Transverse colon (tissue), 4 donors: ENCODE data around the gene PRKG1. TPM values are rescaled to one million over a fixed set of nuclear protein-coding genes. Genes with fewer than 3 reads are reported as not detected.

Source experiments
- DNase-seq: peaks from one replicate; pipeline ENCODE4 v3.0.0-alpha.2; 2019
- H3K27ac ChIP-seq, 4 donors: fragments of 200-600 bp; sonication (generic); 2 replicates each; pipeline ENCODE4 v1.5.1; 2016 to 2018; ENCODE audit warnings: inconsistent platforms in 4 of 4
- H3K27me3 ChIP-seq: fragments of 200-600 bp; sonication (generic); 2 replicates; pipeline ENCODE4 v1.5.1; 2017; ENCODE audit warnings: inconsistent platforms
- H3K36me3 ChIP-seq, 4 donors: fragments of 200-600 bp; sonication (generic); 2 replicates each; pipeline ENCODE4 v1.5.1; 2017 to 2019; ENCODE audit warnings: inconsistent platforms in 4 of 4
- H3K4me1 ChIP-seq, 4 donors: fragments of 200-600 bp; sonication (generic); 2 replicates each; pipeline ENCODE4 v1.5.1; 2017 to 2020; ENCODE audit warnings: inconsistent platforms in 4 of 4
- H3K4me3 ChIP-seq, 4 donors: fragments of 200-600 bp; sonication (generic); 1 replicate in 1 of 4; 2 replicates in 3 of 4; pipeline versions ENCODE4 v1.5.1 to v1.6.1; 2017 to 2019; ENCODE audit warnings: inconsistent platforms in 4 of 4
- H3K9me3 ChIP-seq, 2 donors: fragments of 200-600 bp; sonication (generic); 2 replicates each; pipeline ENCODE4 v1.5.1; 2017 to 2019; ENCODE audit warnings: inconsistent platforms in 2 of 2
- CTCF ChIP-seq, 5 experiments: fragments of 200-600 bp in 3 of 5; fragments of 450-650 bp in 2 of 5; sonication (generic) in 3 of 5; IDR thresholded peaks; 1 replicate in 2 of 5; 2 replicates in 3 of 5; pipeline ENCODE4 v1.5.1; 2016 to 2017; ENCODE audit warnings: antibody characterized with exemption in 5 of 5, inconsistent platforms in 3 of 5, mild to moderate bottlenecking in 2 of 5, moderate library complexity in 1 of 5
- EP300 ChIP-seq: sonication (generic); formaldehyde crosslinking; IDR thresholded peaks from one replicate; pipeline ENCODE4 v1.6.1; 2017; ENCODE audit warnings: antibody characterized with exemption, low read depth
- POLR2A ChIP-seq: fragments of 450-650 bp; IDR thresholded peaks from one replicate; pipeline ENCODE4 v1.6.1; 2016; ENCODE audit warnings: antibody characterized with exemption, mild to moderate bottlenecking, moderate library complexity
- POLR2AphosphoS5 ChIP-seq, 3 donors: sonication (generic); formaldehyde crosslinking; IDR thresholded peaks; one replicate each; pipeline ENCODE4 v1.6.1; 2016; ENCODE audit warnings: antibody characterized with exemption in 3 of 3
- WGBS, 2 donors: methylation state at CpG; one replicate each; pipeline ENCODE4 v1.1.5; 2018; ENCODE audit warnings: low coverage in 1 of 2; 5-methylcytosine and 5-hydroxymethylcytosine counted together
- in situ Hi-C, 4 donors: fragments of 200-750 bp; cut with MboI; loops; one replicate each; pipeline versions ENCODE4 v1.15.0 to v1.15.1; 2017; ENCODE audit warnings: low sequenced_read_pairs in 3 of 4, low pct_ligation_motif_present in 1 of 4, low pct_unique_long_range_greater_than_20kb in 1 of 4
- intact Hi-C: fragments of 100-400 bp; cut with DNase I; formaldehyde crosslinking; loops from one replicate; pipeline ENCODE4 v1.15.1; 2023; ENCODE audit warnings: low total_unique reads
- total RNA-seq, 4 donors: library from RNA; depleted of rRNA; stranded (reverse); fragments of >200 nt; gene quantifications; one replicate each; pipeline ENCODE4 v1.1.0, GENCODE V29; 2016

The PRKG1 gene
- total RNA-seq, 4 donors from 2014 or later: 17.6 to 30.6 (median 26.9) TPM

DNA sequence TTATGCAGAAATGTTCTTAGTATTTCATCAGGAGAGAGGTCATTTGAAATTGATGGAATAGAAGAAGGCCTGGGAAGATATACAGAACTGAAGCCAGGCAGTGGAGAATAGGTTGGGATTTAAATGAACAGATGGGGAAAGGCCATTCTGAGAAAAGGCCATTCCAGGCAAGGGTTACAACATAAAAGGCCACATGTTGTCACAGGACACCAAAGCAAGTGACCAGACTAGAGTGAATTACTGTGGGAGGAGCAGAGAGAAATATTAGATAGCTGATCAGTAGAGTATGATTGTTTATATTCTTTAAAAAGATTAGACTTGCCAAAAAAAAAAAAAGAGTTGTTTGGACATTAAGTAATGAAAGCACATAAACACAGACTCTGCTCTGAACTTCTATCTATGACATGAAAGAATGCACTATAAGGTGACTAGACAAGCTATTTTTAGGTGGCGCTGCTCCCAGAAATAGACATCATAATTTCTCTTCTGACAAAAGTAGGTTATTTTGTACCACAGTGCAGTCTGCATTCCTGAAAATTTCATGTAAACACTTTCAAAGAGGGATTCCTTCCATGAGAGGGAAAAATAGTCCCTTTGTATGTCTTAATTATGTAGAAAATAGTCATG lies 1184.6 kb downstream of the PRKG1 start:
- intact Hi-C loops: no loop called here
- Histone ChIP-seq H3K27ac (no peak overlapping the region), H3K36me3 (no peaks in the 10 kb centered on the region), H3K4me3 (no peak overlapping the region), H3K4me1 (no peaks in the 10 kb centered on the region), H3K27me3 (no peaks in the 10 kb centered on the region), H3K9me3 (no peaks in the 10 kb centered on the region)
- TF ChIP-seq CTCF (IDR thresholded peaks at IDR 0.05): no peak
- no peak for TF ChIP-seq EP300
- no peak for TF ChIP-seq POLR2AphosphoS5 (IDR thresholded peaks at IDR 0.05)
- no peak for TF ChIP-seq POLR2A
- in situ Hi-C loops: no loop called here
- 90 to 100% methylated on average over 1 of the region's 1 CpG for WGBS, 2 donors
- DNase-seq: no peak

GRCh38 chr10:52259426-52259812 lies 1185.1 kb downstream of the PRKG1 start:
- Histone ChIP-seq H3K4me3 (no peak overlapping the region), H3K9me3 (no peaks in the 10 kb centered on the region), H3K4me1 (no peaks in the 10 kb centered on the region), H3K36me3 (no peaks in the 10 kb centered on the region), H3K27ac (no peak overlapping the region), H3K27me3 (no peaks in the 10 kb centered on the region)
- 62% methylated on average over 2 of the region's 2 CpGs; no CpG with 5 or more reads in 1 of the 2 donors for WGBS, 2 donors
- intact Hi-C loops: no loop called here
- DNase-seq: no peak
- in situ Hi-C loops: no loop called here
- TF ChIP-seq EP300 (no peak), CTCF (IDR thresholded peaks at IDR 0.05) (no peak), POLR2A (no peak), POLR2AphosphoS5 (IDR thresholded peaks at IDR 0.05) (no peak)

DNA sequence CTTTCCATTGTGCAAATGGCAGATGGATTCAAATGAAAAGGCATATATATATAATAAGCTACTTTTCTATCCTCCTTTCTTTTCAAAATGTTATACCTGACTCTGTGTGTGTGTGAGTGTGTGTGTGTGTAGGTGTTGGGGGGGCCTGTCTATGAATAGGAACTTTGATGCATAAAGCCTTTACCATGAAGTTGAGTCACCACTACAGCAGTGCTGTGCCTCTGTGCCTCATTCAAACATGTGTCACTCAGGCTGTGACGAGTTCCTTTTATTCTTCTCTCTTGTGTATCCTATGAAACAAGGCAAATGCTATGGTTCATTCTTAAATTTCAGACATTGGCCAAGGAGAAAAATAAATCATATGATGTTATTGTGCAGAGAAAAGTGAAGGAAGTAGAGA lies 1187.1 kb downstream of the PRKG1 start:
- H3K4me1 ChIP-seq: no peaks in the 10 kb centered on the region
- no peaks in the 10 kb centered on the region for H3K27me3 ChIP-seq
- TF ChIP-seq POLR2A: no peak
- TF ChIP-seq EP300: no peak
- no peak for TF ChIP-seq CTCF (IDR thresholded peaks at IDR 0.05)
- TF ChIP-seq POLR2AphosphoS5 (IDR thresholded peaks at IDR 0.05): no peak
- no peak overlapping the region for H3K4me3 ChIP-seq
- H3K27ac ChIP-seq: no peak overlapping the region
- no peak for DNase-seq
- H3K36me3 ChIP-seq: no peaks in the 10 kb centered on the region
- WGBS, 2 donors: 77 to 100% methylated on average over 1 of the region's 1 CpG
- H3K9me3 ChIP-seq: no peaks in the 10 kb centered on the region
- intact Hi-C loops: no loop called here
- in situ Hi-C loops: no loop called here

GRCh38 chr10:52265131-52265926 lies 1191.0 kb downstream of the PRKG1 start:
- H3K27ac ChIP-seq: no peak overlapping the region
- no peak overlapping the region for H3K4me3 ChIP-seq
- H3K36me3 ChIP-seq: no peaks in the 10 kb centered on the region
- no peaks in the 10 kb centered on the region for H3K9me3 ChIP-seq
- H3K4me1 ChIP-seq: no peaks in the 10 kb centered on the region
- DNase-seq: no peak
- TF ChIP-seq POLR2AphosphoS5 (IDR thresholded peaks at IDR 0.05) (no peak), EP300 (no peak), POLR2A (no peak), CTCF (IDR thresholded peaks at IDR 0.05) (no peak)
- WGBS, 2 donors: 88 to 96% methylated on average over 3 of the region's 3 CpGs
- in situ Hi-C loops (no loop called here), intact Hi-C loops (no loop called here)
- no peaks in the 10 kb centered on the region for H3K27me3 ChIP-seq
